Activated T-cell treated with anti-CD3 and anti-CD28 coated beads for 48 hours (primary cell): ENCODE results near the gene RNF152.
A peak's percentile ranks its signal among the peaks of the same experiment; 100 is the strongest.

ENCODE experiments used
- DNase-seq: peaks from one replicate; pipeline ENCODE4 v3.0.0-alpha.2; 2020; ENCODE audit warnings: low read depth

Gene RNF152

GRCh38 chr18:61892683-61893308 lies at the start of gene RNF152:
TSS of gene RNF152 (minus strand) at chr18:61893007. CDS start at chr18:61816463, 76,544 bp downstream.
- DNase-seq = peak; percentile 1

DNA sequence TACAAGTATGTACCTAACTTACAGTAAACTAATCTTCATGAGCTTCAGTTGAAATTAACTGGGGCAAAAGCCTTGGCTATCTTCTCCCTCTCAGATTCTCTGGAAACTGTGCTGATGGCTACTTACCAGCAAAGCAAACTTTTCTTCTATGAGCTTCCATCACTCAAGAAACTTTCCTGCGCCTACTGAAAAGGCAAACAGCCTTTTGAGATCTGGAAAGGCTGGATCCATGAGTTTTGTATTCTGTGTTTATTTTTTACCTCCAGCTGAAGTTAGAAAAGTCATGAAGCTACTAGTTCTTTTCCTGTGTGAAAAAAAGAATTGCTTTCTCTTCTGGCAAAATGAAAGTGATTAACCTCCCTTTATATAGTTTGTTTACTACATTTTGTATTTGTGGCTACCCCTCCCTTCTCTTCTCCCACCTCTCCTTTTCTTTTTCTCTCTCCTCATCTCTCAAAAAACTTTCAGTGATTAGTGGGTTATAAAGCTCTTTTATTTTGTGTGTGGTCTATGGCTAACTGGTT lies 49.2 kb upstream of the RNF152 start:
- DNase-seq = no peak

GRCh38 chr18:61939046-61939674 lies 46.4 kb upstream of the RNF152 start:
- no peak for DNase-seq

GRCh38 chr18:61935362-61935761 lies 42.6 kb upstream of the RNF152 start:
- no peak for DNase-seq

DNA sequence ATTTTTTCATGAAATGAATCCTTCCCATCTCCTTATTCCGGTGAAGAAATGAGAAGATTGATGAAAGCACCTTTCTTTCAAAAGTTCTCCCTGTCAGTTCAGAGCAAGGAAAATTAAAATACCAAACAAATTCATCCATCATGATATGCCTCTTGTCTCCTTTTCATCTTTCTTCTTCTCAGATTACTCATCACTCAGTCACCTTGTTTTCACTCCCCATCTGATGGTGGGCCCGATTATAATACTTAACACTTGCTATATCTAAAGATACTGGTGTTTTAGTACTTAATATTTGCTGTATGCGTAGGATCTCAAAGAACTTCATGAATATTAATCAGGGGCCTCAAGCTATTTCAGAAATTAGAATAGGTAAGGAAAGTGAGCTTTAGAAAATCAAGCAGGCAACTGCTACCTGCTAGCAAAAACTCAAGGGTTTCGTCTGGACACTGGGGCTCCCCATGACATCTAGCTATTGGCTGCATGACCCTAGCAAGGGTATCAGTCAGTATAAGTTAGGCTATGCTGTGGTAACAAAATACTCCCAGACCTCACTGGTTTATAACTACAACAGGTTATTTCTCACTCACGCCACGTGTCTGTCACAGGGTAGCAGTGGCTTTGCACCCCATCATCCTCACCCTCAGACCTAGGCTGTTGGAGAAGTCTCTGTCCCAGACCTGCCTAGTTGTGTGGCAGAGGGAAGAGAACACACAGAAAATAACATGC lies 39.0 kb upstream of the RNF152 start:
- DNase-seq = no peak

- DNase-seq = no peak
These were observed 37.3 kb upstream of the RNF152 start for GRCh38 chr18:61929881-61930640.

DNA sequence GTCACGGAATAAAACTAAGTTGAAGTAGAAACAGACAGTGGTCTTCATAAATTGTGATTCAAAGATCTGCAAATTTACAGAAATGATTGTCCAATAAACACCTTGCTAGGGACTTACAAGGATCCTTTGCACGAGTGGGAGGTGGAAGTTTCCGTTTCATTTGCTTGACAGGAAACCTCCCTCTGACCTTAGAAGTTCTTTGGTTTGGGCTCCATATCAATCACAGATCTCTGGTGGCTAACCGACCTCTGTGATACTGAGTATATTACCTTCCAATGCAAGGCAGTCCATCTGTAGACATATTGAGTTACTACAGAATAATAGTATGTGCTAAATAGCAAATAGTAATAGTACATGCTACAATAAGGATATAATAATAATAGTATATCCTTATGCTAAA lies 33.7 kb upstream of the RNF152 start:
- peak; percentile 22 for DNase-seq

- DNase-seq = no peak
These were observed 31.7 kb upstream of the RNF152 start for GRCh38 chr18:61924550-61924949.

GRCh38 chr18:61922435-61922834 lies 29.6 kb upstream of the RNF152 start:
- DNase-seq = no peak

DNA sequence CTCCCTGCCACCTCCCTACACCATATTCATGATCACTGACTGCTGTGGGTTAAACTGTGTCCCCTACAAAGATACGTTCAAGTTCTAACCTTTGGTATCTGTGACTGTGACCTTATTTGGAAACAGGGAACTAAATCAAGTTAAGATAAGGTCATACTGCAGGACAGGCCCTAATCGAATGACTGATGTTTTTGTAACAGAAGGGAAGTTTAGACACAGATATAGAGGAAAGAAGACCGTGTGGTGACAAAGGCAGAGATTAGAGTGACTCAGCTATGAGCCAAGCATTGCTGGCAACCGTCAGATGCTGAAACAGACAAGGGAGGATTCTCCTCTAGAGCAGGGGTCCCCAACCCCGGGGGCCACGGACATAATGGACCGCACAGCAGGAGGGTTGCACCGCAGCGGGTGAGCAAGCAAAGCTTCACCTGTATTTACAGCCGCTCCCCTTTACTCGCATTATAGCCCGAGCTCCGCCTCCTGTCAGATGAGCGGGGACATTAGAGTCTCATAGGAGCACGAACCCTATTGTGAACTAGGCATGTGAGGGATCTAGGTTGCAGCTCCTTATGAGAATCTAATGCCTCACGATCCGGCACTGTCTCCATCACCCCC lies 28.9 kb upstream of the RNF152 start:
- no peak for DNase-seq

DNA sequence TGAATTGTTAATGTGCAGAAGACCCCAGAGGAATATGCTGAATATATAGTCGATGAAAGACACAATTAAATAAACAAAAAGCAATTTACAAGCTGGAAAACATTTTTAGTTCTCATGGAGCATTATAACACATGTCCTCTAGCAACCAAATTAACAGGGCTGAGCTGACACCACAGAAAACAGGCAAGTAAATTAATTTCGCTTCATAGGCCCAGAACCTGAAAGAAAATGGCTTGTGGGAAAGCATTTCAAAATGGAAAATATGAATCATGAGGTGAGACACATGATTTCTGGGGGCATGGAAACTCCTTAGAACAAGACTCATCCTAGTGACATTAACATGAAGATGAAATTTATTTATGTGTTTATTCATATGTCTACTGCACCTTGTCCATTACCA lies 25.0 kb upstream of the RNF152 start:
- DNase-seq = no peak

GRCh38 chr18:61912476-61912875 lies 19.7 kb upstream of the RNF152 start:
- no peak for DNase-seq

GRCh38 chr18:61910101-61910500 lies 17.3 kb upstream of the RNF152 start:
- no peak for DNase-seq

GRCh38 chr18:61908661-61909060 lies 15.9 kb upstream of the RNF152 start:
- DNase-seq = no peak

DNA sequence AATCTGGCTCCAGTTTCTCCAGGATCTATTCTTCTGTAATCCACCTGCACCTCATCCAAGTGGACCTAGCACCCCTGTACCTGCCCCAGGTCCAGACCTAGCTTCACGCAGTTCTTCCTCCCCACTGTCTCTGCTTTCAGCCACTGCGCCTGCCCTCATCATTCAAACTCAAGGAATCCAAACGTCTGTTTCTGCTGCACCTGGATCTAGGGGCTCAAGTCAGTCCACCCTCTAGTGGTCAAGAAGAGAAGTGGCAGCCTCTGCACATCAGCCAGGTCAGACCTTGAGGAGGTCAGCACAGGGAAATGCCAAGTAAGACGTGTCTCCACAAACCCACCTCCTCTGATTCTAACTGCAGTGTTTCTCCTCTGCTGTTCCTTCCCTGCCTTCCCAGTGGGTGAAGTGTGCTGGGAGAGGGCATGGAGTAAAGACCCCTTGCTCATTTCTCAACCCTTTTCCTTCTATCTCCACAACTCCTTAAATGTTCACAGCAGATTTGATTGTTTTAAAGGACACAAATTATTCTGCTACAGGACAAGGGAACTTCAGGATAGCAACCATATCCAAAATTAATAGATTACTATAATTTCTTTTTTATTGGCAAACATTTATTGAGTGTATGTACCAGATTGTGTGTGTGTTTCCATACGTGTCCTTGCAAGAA lies 8.6 kb upstream of the RNF152 start:
- DNase-seq = peak; percentile 4

DNA sequence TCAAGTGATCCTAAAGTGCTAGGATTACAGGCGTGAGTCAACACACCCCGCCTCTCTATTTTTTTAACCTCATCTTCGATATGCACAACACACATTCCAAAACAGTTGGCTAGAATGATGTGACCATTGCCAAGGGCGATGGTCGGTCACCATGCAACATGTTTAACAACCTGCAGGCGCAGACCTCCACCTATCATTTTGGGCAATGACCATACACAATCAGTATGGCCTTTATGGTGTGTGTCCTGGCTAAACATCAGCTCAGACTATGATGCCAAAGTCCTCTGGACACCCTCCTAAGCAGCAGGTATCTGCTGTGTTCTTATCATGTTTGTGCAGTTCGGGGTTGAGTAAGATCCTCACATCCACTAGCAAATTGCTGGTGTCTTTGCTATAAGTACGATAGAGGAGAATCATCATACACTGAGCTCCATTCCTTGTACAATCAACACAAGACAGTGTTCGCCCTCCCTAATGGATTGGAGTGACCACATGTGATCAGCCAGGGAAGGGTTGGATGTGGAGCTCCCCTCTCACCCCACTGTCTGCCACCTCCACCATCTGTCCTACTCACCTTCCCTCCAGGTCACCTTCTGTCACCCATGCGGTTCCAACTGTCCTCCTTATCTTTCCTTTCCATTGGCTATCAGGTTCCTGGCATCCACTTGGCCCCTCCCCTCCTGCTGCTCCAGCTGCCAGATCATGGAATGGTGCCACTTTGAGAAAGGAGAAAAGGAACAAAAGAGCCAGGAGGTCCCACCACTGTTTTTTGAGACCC lies 7.9 kb upstream of the RNF152 start:
- DNase-seq = no peak

DNA sequence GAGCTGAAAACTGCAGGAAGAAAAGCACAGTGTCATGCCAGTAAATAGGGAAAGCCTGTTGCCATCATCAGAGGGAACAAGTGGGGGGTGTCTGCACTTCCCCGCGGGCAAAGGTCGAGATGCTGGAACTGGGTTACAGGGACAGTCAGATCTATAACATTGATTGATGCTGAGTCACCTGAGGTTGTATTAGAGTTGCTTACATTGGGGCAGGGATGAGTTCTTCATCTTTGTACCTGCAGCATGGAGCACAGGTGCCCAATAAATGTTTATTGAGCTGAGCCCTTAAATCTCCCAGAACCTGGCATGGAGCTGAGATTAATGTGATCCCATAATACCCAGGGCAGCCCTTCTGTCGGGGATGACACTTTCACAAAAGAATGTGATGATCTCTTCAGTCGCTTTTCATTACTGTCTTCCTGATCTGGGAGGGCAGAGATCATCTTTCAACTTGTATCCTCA lies 5.9 kb upstream of the RNF152 start:
- DNase-seq = no peak

DNA sequence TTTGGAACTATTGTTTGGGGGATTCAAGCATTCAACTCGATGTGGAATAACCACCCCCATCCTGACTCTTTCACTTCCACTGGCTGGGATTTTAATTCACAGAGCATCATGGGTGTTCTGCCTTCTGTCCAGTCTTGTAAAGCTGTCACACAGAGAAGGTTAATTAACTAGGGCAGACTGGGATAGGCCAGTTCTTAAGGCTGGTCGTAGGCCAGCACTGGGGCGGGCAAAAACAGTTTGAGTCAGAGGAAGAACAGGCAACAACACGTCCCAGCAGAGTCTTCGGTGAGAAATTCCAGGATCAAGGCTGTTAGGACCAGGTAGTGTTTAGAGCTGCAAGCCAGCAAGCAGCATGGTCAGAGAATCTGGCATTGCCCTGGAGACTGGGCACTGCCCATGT lies 4.0 kb upstream of the RNF152 start:
- no peak for DNase-seq

DNA sequence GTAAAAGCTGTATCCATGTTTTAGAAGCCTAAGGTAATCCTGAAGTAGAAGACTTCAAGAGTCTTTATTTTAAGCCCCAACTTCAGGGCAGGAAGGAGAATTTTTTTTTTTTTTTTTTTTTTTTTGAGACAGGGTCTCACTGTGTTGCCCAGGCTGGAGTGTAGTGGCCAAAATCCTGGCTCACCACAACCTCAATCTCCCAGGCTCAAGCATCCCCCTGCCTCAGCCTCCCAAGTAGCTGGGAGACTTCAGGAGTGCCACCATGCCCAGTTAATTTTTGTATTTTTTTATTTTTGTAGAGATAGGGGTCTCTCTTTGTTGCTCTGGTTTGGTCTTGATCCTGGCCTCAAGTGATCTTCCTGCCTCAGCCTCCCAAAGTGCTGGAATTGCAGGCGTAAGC lies 3.3 kb upstream of the RNF152 start:
- DNase-seq = no peak

DNA sequence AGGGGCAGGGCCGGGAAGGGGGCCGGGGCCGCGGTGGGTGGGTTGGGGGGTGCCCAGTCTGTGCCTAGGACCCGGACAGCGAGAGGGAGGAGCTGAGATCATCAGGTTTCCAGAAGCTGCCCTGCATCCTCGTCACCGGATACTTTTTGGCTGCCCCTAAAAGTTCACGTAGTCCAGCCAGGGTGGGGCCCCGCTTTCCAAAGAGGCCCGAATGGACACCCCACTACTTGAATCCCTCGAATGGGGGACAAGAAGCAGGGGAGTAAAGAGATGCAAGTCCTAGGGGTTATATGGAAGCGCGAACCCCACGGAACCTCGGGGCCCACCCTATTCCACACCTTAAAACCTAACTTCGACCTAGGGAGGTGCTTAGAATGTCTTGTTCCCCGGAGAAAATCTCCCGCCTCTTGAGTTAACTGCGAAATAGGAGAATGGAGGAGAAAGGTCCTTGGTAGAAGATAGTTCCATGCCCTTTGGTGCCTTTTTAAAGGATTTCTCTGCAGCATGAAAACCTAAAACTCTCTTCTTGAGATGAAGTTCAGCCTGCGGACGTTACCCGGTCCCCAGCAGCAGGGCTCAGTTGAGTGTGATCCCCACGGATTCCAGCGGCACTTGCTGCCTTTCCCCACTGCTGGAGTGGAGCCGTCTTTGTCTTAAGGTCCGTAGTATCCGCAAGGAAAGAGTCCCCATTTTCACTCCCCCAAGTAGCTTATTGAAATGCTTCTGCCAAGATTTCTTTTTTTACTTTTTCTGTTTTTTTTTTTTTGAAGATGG lies 2.1 kb upstream of the RNF152 start:
- DNase-seq = no peak
